Pancreas (tissue), 10 donors: ENCODE results near the gene HFM1. TPM values are rescaled to one million over a fixed set of nuclear protein-coding genes. Genes with fewer than 3 reads are reported as not detected.

Source experiments
- ATAC-seq, 4 donors: fragments of 200-7000 bp; cut with Tn5 transposase; one replicate each; pipeline versions ENCODE4 v1.8.0 to v1.9.1; 2020; ENCODE audit warnings: mild to moderate bottlenecking in 4 of 4, moderate library complexity in 4 of 4
- DNase-seq, 6 donors: peaks; one replicate each; pipeline ENCODE4 v3.0.0-alpha.2; 2020
- FAIRE-seq: peaks from 2 replicates; lab custom pipeline; 2012; peaks lifted over from hg19 to GRCh38; lab: Jason Lieb, UNC
- H3K27ac ChIP-seq, 4 donors: fragments of 200-600 bp; sonication (generic); 1 replicate in 3 of 4; 2 replicates in 1 of 4; pipeline versions ENCODE4 v1.5.0 to v1.8.0; 2020
- H3K27me3 ChIP-seq, 4 donors: fragments of 200-600 bp; one replicate each; pipeline ENCODE4 v1.8.0; 2021
- H3K36me3 ChIP-seq, 3 donors: fragments of 200-600 bp; sonication (generic) in 1 of 3; one replicate each; pipeline versions ENCODE4 v1.5.0 to v1.8.0; 2020 to 2021
- H3K4me1 ChIP-seq, 3 donors: fragments of 200-600 bp; one replicate each; pipeline ENCODE4 v1.8.0; 2021
- H3K4me3 ChIP-seq, 4 donors: fragments of 200-600 bp; sonication (generic) in 2 of 4; one replicate each; pipeline versions ENCODE4 v1.5.0 to v1.8.0; 2020 to 2021
- H3K9me3 ChIP-seq, 4 donors: fragments of 200-600 bp; one replicate each; pipeline ENCODE4 v1.8.0; 2021
- CTCF ChIP-seq, 4 donors: fragments of 200-600 bp; sonication (generic) in 3 of 4; IDR thresholded peaks; one replicate each; pipeline versions ENCODE4 v1.5.0 to v1.8.0; 2021; ENCODE audit warnings: antibody characterized with exemption in 4 of 4
- WGBS, 2 donors: extraction: QIAGEN DNeasy Blood & Tissue Kit; methylation state at CpG; one replicate each; pipeline ENCODE4 v1.1.7; 2013; 5-methylcytosine and 5-hydroxymethylcytosine counted together
- intact Hi-C, 3 donors: fragments of 100-400 bp; cut with DNase I; formaldehyde crosslinking; loops; one replicate each; pipeline versions ENCODE4 v1.11.1 to v1.14.2; 2022
- polyA plus RNA-seq, 2 donors: library from polyadenylated mRNA; stranded (reverse); fragments of 200-250 nt; gene quantifications; one replicate each; pipeline ENCODE4 v1.2.3, GENCODE V29; 2013
- total RNA-seq, 6 donors: library from RNA; stranded (reverse); fragmentation: NEBNext Ultra II Directional in 4 of 6; extraction: Animal tissue kit (Norgen Biotek cat#: 25700) in 4 of 6; gene quantifications; one replicate each; pipeline versions ENCODE4 v1.2.1 to v1.2.4, GENCODE V29; 2021 to 2023
- donor health status: healthy with polysubstance abuse.
- donor health status: DM: no; HTN: no; CAD: no; lungs with moderate emphysema.
- donor health status: DM: no; HTN: no; CAD: no.
- donor health status: control.
- donor health status: control.
- donor health status: Bipolar disorder and iron deficiency.
- donor health status: DM: yes; HTN: yes; CAD: no.
- donor health status: DM: no; HTN: no; CAD: no.
- donor health status: DM: no; HTN: no; CAD: no.
- donor health status: DM: yes; HTN: yes; CAD: no.

HFM1 gene
- total and polyA plus RNA-seq, 8 donors = 0.54 to 2.4 (median 1.5) TPM

- Histone ChIP-seq H3K4me1 (no peaks in the 10 kb centered on the region), H3K36me3 (no peaks in the 10 kb centered on the region), H3K27ac (no peak overlapping the region), H3K4me3 (no peak overlapping the region), H3K27me3 (no peaks in the 10 kb centered on the region), H3K9me3 (no peaks in the 10 kb centered on the region)
- intact Hi-C loops = no loop called here
- no peak for ATAC-seq
- no peak for FAIRE-seq
- 87 to 91% methylated on average over 4 of the region's 4 CpGs for WGBS, 2 donors
- no peak for TF ChIP-seq CTCF (IDR thresholded peaks at IDR 0.05)
- DNase-seq = no peak
Observed at GRCh38 chr1:91334856-91335255, 69.8 kb downstream of the HFM1 start.

- H3K4me1 ChIP-seq = no peaks in the 10 kb centered on the region
- no peak for ATAC-seq
- no peaks in the 10 kb centered on the region for H3K27me3 ChIP-seq
- no peaks in the 10 kb centered on the region for H3K36me3 ChIP-seq
- WGBS, 2 donors = 93 to 95% methylated on average over 2 of the region's 2 CpGs
- no peak for DNase-seq
- no peaks in the 10 kb centered on the region for H3K9me3 ChIP-seq
- no peak overlapping the region for H3K27ac ChIP-seq
- H3K4me3 ChIP-seq = no peak overlapping the region
- FAIRE-seq = no peak
- no peak for TF ChIP-seq CTCF (IDR thresholded peaks at IDR 0.05)
- intact Hi-C loops = no loop called here
Observed at GRCh38 chr1:91325456-91325855, 79.2 kb downstream of the HFM1 start.

GRCh38 chr1:91314643-91315042 lies 90.0 kb downstream of the HFM1 start:
- H3K27ac ChIP-seq = no peak overlapping the region
- TF ChIP-seq CTCF (IDR thresholded peaks at IDR 0.05) = no peak
- ATAC-seq (no peak), FAIRE-seq (no peak), DNase-seq (no peak)
- intact Hi-C loops = no loop called here
- no peaks in the 10 kb centered on the region for H3K36me3 ChIP-seq
- no peaks in the 10 kb centered on the region for H3K4me1 ChIP-seq
- H3K4me3 ChIP-seq = no peak overlapping the region
- WGBS, 2 donors = 78 to 84% methylated on average over 2 of the region's 2 CpGs
- H3K27me3 ChIP-seq = no peaks in the 10 kb centered on the region
- no peaks in the 10 kb centered on the region for H3K9me3 ChIP-seq

DNA sequence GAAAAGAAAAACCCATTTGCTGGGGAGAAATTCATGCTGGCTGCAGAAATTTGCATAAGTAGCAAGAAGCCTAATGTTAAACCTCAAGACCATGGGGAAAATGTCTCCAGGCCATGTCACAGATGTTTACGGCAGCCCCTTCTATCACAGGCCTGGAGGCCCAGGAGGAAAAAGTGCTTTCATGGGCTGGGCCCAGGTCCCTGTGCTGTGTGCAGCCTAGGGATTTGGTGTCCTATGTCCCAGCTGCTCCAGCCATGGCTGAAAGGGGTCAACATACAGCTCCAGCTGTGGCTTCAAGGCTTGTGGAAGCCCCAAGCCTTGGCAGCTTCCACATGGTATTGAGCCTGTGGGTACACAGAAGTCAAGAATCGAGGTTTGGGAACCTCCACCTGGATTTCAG lies 93.0 kb downstream of the HFM1 start:
- no peak overlapping the region for H3K4me3 ChIP-seq
- FAIRE-seq (no peak), DNase-seq (no peak), ATAC-seq (no peak)
- TF ChIP-seq CTCF (IDR thresholded peaks at IDR 0.05) = no peak
- H3K27ac ChIP-seq = no peak overlapping the region
- H3K27me3 ChIP-seq = no peaks in the 10 kb centered on the region
- H3K36me3 ChIP-seq = no peaks in the 10 kb centered on the region
- H3K9me3 ChIP-seq = no peaks in the 10 kb centered on the region
- H3K4me1 ChIP-seq = no peaks in the 10 kb centered on the region
- intact Hi-C loops = no loop called here
- 78 to 81% methylated on average over 2 of the region's 2 CpGs for WGBS, 2 donors

DNA sequence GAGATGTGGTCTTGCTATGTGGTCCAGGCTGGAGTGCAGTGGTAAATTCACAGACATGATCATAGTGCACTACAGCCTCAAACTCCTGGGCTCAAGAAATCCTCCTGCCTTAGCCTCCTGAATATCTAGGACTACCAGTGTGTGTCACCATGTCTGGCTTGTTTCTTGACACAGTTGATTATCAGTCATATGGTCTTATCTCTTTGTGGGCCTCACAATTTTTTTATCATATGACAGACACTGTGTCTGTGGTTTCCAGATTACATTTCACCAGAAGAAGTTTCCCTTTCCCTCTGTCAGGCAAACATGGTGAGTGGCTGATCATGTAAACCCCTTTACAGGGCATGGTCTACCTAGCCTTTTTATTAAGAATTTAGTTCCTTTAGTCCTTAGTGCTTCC lies 96.1 kb downstream of the HFM1 start:
- Histone ChIP-seq H3K4me3 (no peak overlapping the region), H3K27ac (no peak overlapping the region), H3K4me1 (no peaks in the 10 kb centered on the region), H3K36me3 (no peaks in the 10 kb centered on the region), H3K9me3 (no peaks in the 10 kb centered on the region), H3K27me3 (no peaks in the 10 kb centered on the region)
- no peak for ATAC-seq
- FAIRE-seq = no peak
- intact Hi-C loops = no loop called here
- no peak for DNase-seq
- no peak for TF ChIP-seq CTCF (IDR thresholded peaks at IDR 0.05)
